GM12872 (cell line): ENCODE results near the gene NRF1.

ENCODE experiments used
- TF ChIP-seq, protein P1 (sequence below): IDR thresholded peaks from 3 replicates; pipeline ENCODE4 v1.5.1; 2011; ENCODE audit warnings: low read depth, mild to moderate bottlenecking, low read length, moderate library complexity; ENCODE audit not compliant: insufficient read depth

The NRF1 gene

DNA sequence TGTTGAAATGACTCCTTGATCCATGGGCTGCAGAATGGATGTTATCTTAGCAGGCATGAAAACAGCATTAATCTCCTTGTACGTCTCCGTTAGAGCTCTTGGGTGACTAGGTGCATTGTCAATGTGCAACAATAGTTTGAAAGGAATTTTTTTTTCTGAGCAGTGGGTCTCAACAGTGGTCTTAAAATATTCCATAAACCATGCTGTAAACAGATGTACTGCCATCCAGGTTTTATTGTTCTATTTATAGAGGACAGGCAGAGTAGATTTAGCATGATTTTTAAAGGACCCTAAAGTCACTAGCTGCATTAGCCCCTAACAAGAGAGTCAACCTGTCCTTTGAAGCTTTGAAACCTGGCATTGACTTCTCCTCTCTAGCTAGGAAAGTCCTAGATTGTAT, 64.0 kb downstream of the NRF1 start:
- TF ChIP-seq, protein P1, sequence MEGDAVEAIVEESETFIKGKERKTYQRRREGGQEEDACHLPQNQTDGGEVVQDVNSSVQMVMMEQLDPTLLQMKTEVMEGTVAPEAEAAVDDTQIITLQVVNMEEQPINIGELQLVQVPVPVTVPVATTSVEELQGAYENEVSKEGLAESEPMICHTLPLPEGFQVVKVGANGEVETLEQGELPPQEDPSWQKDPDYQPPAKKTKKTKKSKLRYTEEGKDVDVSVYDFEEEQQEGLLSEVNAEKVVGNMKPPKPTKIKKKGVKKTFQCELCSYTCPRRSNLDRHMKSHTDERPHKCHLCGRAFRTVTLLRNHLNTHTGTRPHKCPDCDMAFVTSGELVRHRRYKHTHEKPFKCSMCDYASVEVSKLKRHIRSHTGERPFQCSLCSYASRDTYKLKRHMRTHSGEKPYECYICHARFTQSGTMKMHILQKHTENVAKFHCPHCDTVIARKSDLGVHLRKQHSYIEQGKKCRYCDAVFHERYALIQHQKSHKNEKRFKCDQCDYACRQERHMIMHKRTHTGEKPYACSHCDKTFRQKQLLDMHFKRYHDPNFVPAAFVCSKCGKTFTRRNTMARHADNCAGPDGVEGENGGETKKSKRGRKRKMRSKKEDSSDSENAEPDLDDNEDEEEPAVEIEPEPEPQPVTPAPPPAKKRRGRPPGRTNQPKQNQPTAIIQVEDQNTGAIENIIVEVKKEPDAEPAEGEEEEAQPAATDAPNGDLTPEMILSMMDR: no peak

DNA sequence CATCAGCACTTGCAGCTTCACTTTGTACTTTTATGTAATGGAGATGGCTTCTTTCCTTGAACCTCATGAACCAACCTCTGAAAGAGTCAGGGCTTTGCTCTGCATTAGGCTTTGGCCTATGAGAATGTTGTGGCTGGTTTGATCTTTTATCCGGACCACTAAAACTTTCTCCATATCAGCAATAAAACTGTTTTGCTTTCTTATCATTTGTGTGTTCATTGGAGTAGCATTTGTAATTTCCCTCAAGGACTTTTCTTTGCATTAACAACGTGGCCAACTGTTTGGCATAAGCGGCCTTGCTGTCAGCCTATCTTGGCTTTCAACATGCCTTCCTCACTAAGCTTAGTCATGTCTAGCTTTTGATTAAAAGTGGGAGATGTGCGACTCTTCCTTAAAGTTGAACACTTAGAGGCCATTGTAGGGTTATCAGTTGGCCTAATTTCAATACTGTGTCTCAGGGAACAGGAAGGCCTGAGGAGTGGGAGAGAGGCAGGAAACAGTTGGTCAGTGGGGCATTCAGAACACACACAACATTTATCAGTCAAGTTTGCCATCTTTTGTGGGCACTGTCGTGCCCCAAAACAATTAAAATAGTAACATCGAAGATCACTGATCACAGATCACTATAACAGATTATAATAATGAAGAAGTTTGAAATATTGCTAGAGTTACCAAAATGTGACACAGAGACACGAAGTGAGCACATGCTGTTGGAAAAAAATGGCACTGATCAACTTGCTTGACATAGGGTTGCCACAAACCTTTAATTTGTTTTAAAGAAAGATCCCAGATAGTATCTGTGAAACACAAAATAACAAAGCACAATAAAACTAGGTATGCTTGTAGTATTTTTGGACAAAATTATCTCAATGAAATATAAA, 64.7 kb downstream of the NRF1 start:
- TF ChIP-seq, protein P1: no peak

DNA sequence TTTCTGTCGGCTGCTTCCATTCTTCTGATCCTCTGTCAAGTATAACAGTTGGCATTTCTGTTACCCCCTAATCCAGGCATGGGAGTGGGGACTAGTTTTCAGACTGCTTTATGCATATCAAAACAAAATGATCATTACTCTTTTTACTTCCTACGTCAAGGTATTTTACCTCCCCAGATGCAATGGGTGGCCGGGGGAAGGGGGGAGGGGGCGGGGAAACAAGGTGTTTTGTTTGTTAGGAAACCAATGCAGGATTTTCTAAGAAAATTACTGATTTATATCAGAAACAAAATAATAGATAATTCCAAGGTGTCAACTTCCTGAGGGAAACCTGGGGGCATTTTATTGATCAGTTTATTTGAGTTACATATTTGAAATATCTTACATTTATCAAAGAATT, 66.3 kb downstream of the NRF1 start:
- TF ChIP-seq, protein P1: no peak

DNA sequence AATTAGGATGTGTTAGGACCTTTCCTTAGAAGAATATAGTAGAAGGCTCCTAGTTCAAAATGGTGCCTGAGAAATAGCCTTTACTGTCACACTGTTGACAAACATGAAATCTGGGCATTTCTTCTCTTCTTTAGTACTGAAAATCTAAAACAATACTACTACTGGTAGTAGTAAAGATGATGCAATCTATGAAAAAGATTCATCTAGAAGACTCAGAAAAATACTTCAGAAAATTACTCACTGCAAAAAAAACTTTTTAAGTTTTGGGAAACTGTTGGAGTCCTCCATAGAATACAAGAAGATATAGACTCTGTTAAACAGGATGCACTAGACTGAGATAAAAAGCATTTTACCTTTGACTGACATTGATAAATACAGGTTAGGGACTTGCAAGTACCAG, 67.1 kb downstream of the NRF1 start:
- TF ChIP-seq, protein P1: no peak

DNA sequence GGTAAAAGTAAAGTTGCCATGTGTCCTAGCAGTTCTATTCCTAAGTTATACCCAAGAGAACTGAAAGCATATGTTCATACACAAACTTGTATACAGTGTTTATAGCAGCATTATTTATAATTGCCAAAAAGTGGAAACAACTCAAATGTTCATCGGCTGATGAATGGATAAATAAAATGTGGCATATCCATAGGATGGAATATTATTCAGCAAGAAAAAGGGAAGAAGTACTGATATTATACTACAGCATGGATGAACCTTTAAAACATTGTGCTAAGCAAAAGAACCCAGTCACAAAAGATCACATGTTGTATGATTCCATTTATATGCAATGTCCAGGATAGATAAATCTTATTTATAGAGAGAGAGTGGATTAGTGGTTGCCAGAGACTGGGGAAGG, 68.9 kb downstream of the NRF1 start:
- TF ChIP-seq, protein P1: no peak

DNA sequence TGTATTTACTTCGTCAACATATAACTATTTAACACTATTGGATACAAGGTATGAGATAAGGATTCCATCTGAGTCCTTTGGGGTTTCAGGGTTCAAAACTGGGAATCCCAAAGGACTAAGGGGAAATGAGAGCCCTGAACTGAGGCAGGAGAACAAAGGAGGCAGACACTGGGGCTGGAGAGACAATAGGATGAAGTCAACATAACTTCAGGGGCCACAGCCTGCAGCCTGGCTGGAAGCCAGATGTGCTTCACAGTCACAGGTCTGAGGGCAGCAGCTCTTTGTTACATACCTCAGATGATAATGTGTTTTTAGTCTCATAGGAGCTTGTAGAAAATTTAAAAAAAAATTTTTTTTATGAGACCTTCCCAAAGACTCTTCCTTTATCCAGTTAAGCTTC, 73.3 kb downstream of the NRF1 start:
- TF ChIP-seq, protein P1: no peak

DNA sequence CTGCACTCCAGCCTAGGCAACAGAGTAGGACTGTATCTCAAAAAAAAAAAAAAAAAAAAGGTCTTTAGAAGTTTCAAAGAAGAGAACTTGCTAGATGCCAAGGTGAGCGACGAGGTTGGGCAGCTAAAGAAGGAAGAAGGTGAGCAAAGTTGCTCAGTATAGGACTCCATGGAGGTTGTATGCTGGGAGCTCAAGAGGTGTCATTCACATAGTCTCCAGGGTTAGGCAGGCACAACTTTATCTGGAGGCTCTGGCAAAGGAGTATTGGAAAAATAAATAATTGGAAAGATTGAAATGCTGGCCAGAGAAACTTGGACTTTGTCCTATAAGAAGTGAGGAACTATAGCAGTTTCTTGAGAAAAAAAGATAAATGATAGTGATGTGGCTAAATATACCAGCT, 74.5 kb downstream of the NRF1 start:
- TF ChIP-seq, protein P1: no peak
